Keratinocyte (primary cell): Measurements from ENCODE around the gene EGFLAM. TPM values are rescaled to one million over a fixed set of nuclear protein-coding genes. Genes with fewer than 3 reads are reported as not detected.

Source experiments
- DNase-seq: peaks from one replicate; pipeline ENCODE4 v3.0.0-alpha.2; 2011; ENCODE audit warnings: low read depth, missing footprints, low spot score
- FAIRE-seq: peaks from 2 replicates; lab custom pipeline; 2011; peaks lifted over from hg19 to GRCh38; lab: Jason Lieb, UNC
- H2AFZ ChIP-seq: 2 replicates; pipeline ENCODE4 v1.6.0; 2012; ENCODE audit warnings: low read length, control low read depth, inconsistent platforms; ENCODE audit not compliant: control insufficient read depth
- H3K27ac ChIP-seq: 2 replicates; pipeline ENCODE4 v1.5.1; 2011; ENCODE audit warnings: low read length; ENCODE audit not compliant: control insufficient read depth, insufficient read depth
- H3K27me3 ChIP-seq: 3 replicates; pipeline ENCODE4 v1.6.0; 2011; ENCODE audit warnings: low read length; ENCODE audit not compliant: control insufficient read depth, insufficient read depth; ENCODE audit errors: extremely low read depth
- H3K36me3 ChIP-seq, 2 experiments: 2 replicates in 1 of 2; 3 replicates in 1 of 2; pipeline ENCODE4 v1.5.1; 2011; ENCODE audit warnings: low read length in 2 of 2, mild to moderate bottlenecking in 1 of 2; ENCODE audit not compliant: control insufficient read depth in 2 of 2, insufficient read depth in 2 of 2; ENCODE audit errors: extremely low read depth in 1 of 2
- H3K4me1 ChIP-seq: 3 replicates; pipeline ENCODE4 v1.5.1; 2011; ENCODE audit warnings: low read length; ENCODE audit not compliant: control insufficient read depth, insufficient read depth; ENCODE audit errors: extremely low read depth
- H3K4me2 ChIP-seq: 3 replicates; pipeline ENCODE4 v1.6.0; 2011; ENCODE audit warnings: low read depth, low read length; ENCODE audit not compliant: control insufficient read depth, insufficient read depth; ENCODE audit errors: extremely low read depth
- H3K4me3 ChIP-seq, 3 experiments: fragments of 200-600 bp in 1 of 3; sonication (generic) in 1 of 3; 2 replicates in 2 of 3; 3 replicates in 1 of 3; pipeline ENCODE4 v1.5.1; 2011 to 2016; ENCODE audit warnings: low read length in 3 of 3, mild to moderate bottlenecking in 3 of 3, control low read depth in 2 of 3, inconsistent platforms in 1 of 3, low read depth in 1 of 3, mixed read lengths in 1 of 3, mixed run types in 1 of 3, moderate library complexity in 1 of 3; ENCODE audit not compliant: control insufficient read depth in 2 of 3, insufficient read depth in 2 of 3; ENCODE audit errors: extremely low read depth in 1 of 3
- H3K79me2 ChIP-seq: 2 replicates; pipeline ENCODE4 v1.6.0; 2012; ENCODE audit warnings: low read length; ENCODE audit not compliant: control insufficient read depth, insufficient read depth
- H3K9ac ChIP-seq: 3 replicates; pipeline ENCODE4 v1.6.0; 2011; ENCODE audit warnings: low read length; ENCODE audit not compliant: control insufficient read depth, insufficient read depth; ENCODE audit errors: extremely low read depth
- H3K9me1 ChIP-seq: 3 replicates; pipeline ENCODE4 v1.6.0; 2011; ENCODE audit warnings: low read length; ENCODE audit not compliant: control insufficient read depth, insufficient read depth; ENCODE audit errors: extremely low read depth
- H3K9me3 ChIP-seq: 2 replicates; pipeline ENCODE4 v1.5.1; 2012; ENCODE audit warnings: low read depth, low read length; ENCODE audit not compliant: control insufficient read depth
- H4K20me1 ChIP-seq: 3 replicates; pipeline ENCODE4 v1.6.0; 2011; ENCODE audit warnings: low read length; ENCODE audit not compliant: control insufficient read depth, insufficient read depth; ENCODE audit errors: extremely low read depth
- EZH2 ChIP-seq: IDR thresholded peaks from one replicate; pipeline ENCODE4 v1.6.1; 2012; ENCODE audit warnings: inconsistent platforms, mild to moderate bottlenecking, low read length, moderate library complexity
- dilution Hi-C: fragments of 300-500 bp; cut with MboI; formaldehyde crosslinking; loops from one replicate; pipeline ENCODE4 v1.7.0; 2020; ENCODE audit warnings: low sequenced_read_pairs; ENCODE audit not compliant: extremely low pct_ligation_motif_present
- polyA plus RNA-seq, 5 experiments: library from polyadenylated mRNA; depleted of rRNA in 3 of 5; stranded (reverse) in 3 of 5; stranded (forward) in 1 of 5; unstranded in 1 of 5; fragments of >200 nt; gene quantifications; 1 replicate in 1 of 5; 2 replicates in 3 of 5; 3 replicates in 1 of 5; pipeline versions ENCODE4 v1.2.1 to v1.2.3, GENCODE V29; 2011 to 2012; ENCODE audit warnings: missing spikeins in 2 of 5, low read depth in 1 of 5, low replicate concordance in 1 of 5
- TF ChIP-seq, protein P1 (sequence below), 3 experiments: IDR thresholded peaks in 1 of 3; conservative IDR thresholded peaks in 1 of 3; optimal IDR thresholded peaks in 1 of 3; 2 replicates in 2 of 3; 3 replicates in 1 of 3; pipeline versions ENCODE3 to v1.5.1; 2011; ENCODE audit warnings: low read length in 3 of 3, mild to moderate bottlenecking in 3 of 3, moderate library complexity in 2 of 3, control low read depth in 1 of 3, inconsistent platforms in 1 of 3; ENCODE audit not compliant: insufficient read depth in 2 of 3; ENCODE audit errors: extremely low read depth in 1 of 3

Gene EGFLAM
- polyA plus RNA-seq, 1 donor (not counting 4 experiments of a cell fraction or from before 2014, with no cell fraction given): not detected

GRCh38 chr5:38410304-38410990 lies 152.1 kb downstream of the EGFLAM start:
- dilution Hi-C loops: no loop called here
- no peak for FAIRE-seq
- no peak overlapping the region for H3K27ac ChIP-seq
- no peaks in the 10 kb centered on the region for H3K9me1 ChIP-seq
- no peaks in the 10 kb centered on the region for H3K36me3 ChIP-seq
- no peak overlapping the region for H3K9ac ChIP-seq
- no peak for DNase-seq
- TF ChIP-seq, protein P1, sequence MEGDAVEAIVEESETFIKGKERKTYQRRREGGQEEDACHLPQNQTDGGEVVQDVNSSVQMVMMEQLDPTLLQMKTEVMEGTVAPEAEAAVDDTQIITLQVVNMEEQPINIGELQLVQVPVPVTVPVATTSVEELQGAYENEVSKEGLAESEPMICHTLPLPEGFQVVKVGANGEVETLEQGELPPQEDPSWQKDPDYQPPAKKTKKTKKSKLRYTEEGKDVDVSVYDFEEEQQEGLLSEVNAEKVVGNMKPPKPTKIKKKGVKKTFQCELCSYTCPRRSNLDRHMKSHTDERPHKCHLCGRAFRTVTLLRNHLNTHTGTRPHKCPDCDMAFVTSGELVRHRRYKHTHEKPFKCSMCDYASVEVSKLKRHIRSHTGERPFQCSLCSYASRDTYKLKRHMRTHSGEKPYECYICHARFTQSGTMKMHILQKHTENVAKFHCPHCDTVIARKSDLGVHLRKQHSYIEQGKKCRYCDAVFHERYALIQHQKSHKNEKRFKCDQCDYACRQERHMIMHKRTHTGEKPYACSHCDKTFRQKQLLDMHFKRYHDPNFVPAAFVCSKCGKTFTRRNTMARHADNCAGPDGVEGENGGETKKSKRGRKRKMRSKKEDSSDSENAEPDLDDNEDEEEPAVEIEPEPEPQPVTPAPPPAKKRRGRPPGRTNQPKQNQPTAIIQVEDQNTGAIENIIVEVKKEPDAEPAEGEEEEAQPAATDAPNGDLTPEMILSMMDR (optimal IDR thresholded peaks at IDR 0.05 in 1 of 3, IDR thresholded peaks at IDR 0.05 in 1 of 3, conservative IDR thresholded peaks at IDR 0.05 in 1 of 3; ENCODE audit: extremely low read depth in 1 of 3, insufficient read depth in 2 of 3, low read length in 3 of 3): no peak
- no peak for TF ChIP-seq EZH2
- H3K4me1 ChIP-seq: no peaks in the 10 kb centered on the region
- H3K4me2 ChIP-seq: no peak overlapping the region
- H3K4me3 ChIP-seq: no peak overlapping the region
- H3K79me2 ChIP-seq: no peaks in the 10 kb centered on the region
- no peaks in the 10 kb centered on the region for H4K20me1 ChIP-seq
- no peaks in the 10 kb centered on the region for H3K9me3 ChIP-seq
- H3K27me3 ChIP-seq: peaks cover 4% of the 10 kb centered on the region
- H2AFZ ChIP-seq: no peak overlapping the region

- Histone ChIP-seq H3K9me3 (no peaks in the 10 kb centered on the region), H3K27ac (no peak overlapping the region), H3K4me2 (no peak overlapping the region), H4K20me1 (no peaks in the 10 kb centered on the region), H3K79me2 (no peaks in the 10 kb centered on the region), H3K9me1 (no peaks in the 10 kb centered on the region), H3K4me3 (no peak overlapping the region), H3K4me1 (no peaks in the 10 kb centered on the region), H2AFZ (no peak overlapping the region), H3K36me3 (no peaks in the 10 kb centered on the region), H3K27me3 (peaks cover 5% of the 10 kb centered on the region), H3K9ac (no peak overlapping the region)
- no peak for TF ChIP-seq EZH2
- TF ChIP-seq, protein P1 (optimal IDR thresholded peaks at IDR 0.05 in 1 of 3, IDR thresholded peaks at IDR 0.05 in 1 of 3, conservative IDR thresholded peaks at IDR 0.05 in 1 of 3; ENCODE audit: extremely low read depth in 1 of 3, insufficient read depth in 2 of 3, low read length in 3 of 3): no peak
- no peak for DNase-seq
- no peak for FAIRE-seq
- dilution Hi-C loops: no loop called here
Measured at GRCh38 chr5:38413696-38414095, 155.3 kb downstream of the EGFLAM start.
